Calu3 (cell line): ENCODE measurements around the gene SCTR. TPM values are rescaled to one million over a fixed set of nuclear protein-coding genes. Genes with fewer than 3 reads are reported as not detected.

Experiments
- BruUV-seq: library from RNA; stranded (reverse); fragments of 400-500 nt; replicated peaks from 2 replicates; lab custom pipeline; 2021; lab: Mats Ljungman, UMichigan
- CTCF ChIA-PET: fragments of 300-600 bp; sonication (Branson Sonifier 250); formaldehyde crosslinking; loops from one replicate; lab custom pipeline; 2022; ENCODE audit warnings: antibody characterized with exemption; lab: Charles Lee
- DNase-seq: peaks from one replicate; pipeline ENCODE4 v3.0.0; 2022
- H3K27ac Mint-ChIP-seq: one replicate; pipeline ENCODE4 v1.8.0; 2022; ENCODE audit warnings: mixed read lengths; ENCODE audit not compliant: unreplicated experiment
- H3K27me3 Mint-ChIP-seq: one replicate; pipeline ENCODE4 v1.8.0; 2022; ENCODE audit warnings: mixed read lengths; ENCODE audit not compliant: unreplicated experiment
- H3K36me3 Mint-ChIP-seq: one replicate; pipeline ENCODE4 v1.8.0; 2022; ENCODE audit warnings: mild to moderate bottlenecking, moderate library complexity, mixed read lengths; ENCODE audit not compliant: insufficient read depth, unreplicated experiment
- H3K4me1 Mint-ChIP-seq: one replicate; pipeline ENCODE4 v1.8.0; 2022; ENCODE audit warnings: mild to moderate bottlenecking, low read depth, mixed read lengths; ENCODE audit not compliant: unreplicated experiment
- H3K4me3 Mint-ChIP-seq: one replicate; pipeline ENCODE4 v1.8.0; 2022; ENCODE audit warnings: mild to moderate bottlenecking, low read depth, moderate library complexity, mixed read lengths; ENCODE audit not compliant: unreplicated experiment
- H3K9me3 Mint-ChIP-seq: one replicate; pipeline ENCODE4 v1.8.0; 2022; ENCODE audit warnings: low read depth, mixed read lengths; ENCODE audit not compliant: unreplicated experiment
- intact Hi-C: fragments of 100-400 bp; cut with micrococcal nuclease; formaldehyde crosslinking; loops from one replicate; pipeline ENCODE4 v1.10.0; 2022; ENCODE audit not compliant: unreplicated experiment
- total RNA-seq: library from RNA; stranded (reverse); gene quantifications from 2 replicates; pipeline ENCODE4 v1.2.3, GENCODE V29; 2022
- TF ChIP-seq, protein P1 (sequence below): fragments of 200-600 bp; IDR thresholded peaks from one replicate; pipeline ENCODE4 v1.8.0; 2022; ENCODE audit warnings: antibody characterized with exemption; ENCODE audit not compliant: unreplicated experiment

SCTR gene
- total RNA-seq, 1 experiment from 2014 or later = 0.85 TPM

DNA sequence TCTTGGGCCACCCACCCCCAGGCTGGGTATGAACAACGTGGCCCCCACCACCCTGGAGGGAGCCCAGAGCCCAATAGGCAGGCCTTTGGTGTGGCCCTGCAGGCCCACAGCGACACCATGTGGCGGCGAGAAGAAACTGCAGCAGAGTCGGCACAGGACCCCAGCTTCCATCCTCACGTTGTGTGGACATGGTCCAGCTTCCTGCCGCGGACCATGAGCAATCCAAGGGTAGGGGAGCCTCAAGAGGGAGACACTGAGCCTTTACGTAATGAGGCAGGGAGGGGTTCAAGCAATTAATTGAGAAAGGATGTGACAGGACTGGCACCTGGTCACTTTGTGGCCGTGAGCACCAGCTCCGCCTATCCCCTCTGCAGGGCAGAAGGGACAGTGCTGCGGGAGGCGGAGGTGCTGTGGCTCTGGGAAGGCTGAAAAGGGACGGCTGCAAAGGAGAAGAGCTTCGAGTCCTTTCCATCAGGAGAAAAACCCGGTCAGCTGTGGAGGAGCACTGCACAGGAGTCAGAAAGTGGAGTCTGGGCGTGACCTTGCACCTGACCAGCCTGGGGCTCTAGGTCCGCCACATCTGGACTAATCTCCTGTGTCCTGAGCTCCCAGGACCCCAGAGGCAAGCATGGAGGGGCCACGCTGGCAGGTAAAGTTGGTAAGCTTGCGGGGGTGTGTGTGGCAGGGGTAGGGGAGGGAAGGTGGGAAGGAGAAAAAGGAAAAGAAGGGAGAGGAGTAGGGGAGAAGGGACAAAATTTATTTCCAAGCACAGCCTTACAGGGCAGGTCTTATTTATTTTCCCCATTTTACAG lies 47.8 kb downstream of the SCTR start:
- Mint-ChIP-seq H3K27ac (no peak overlapping the region), H3K36me3 (no peaks in the 10 kb centered on the region), H3K9me3 (no peaks in the 10 kb centered on the region), H3K4me1 (peaks cover 8% of the 10 kb centered on the region), H3K27me3 (no peaks in the 10 kb centered on the region), H3K4me3 (no peak overlapping the region)
- intact Hi-C loops = loop anchor here (1.0 to 10.0 kb wide), 2 partner anchors 69 to 472 kb away; no protein-coding TSS in a partner anchor
- CTCF ChIA-PET = interaction anchor here (0.6 to 1.9 kb wide), 14 partner anchors 9 to 171 kb away, joined by 3 to 12 read pairs (median 4); partner anchors contain the start of gene TMEM37
- TF ChIP-seq, protein P1, sequence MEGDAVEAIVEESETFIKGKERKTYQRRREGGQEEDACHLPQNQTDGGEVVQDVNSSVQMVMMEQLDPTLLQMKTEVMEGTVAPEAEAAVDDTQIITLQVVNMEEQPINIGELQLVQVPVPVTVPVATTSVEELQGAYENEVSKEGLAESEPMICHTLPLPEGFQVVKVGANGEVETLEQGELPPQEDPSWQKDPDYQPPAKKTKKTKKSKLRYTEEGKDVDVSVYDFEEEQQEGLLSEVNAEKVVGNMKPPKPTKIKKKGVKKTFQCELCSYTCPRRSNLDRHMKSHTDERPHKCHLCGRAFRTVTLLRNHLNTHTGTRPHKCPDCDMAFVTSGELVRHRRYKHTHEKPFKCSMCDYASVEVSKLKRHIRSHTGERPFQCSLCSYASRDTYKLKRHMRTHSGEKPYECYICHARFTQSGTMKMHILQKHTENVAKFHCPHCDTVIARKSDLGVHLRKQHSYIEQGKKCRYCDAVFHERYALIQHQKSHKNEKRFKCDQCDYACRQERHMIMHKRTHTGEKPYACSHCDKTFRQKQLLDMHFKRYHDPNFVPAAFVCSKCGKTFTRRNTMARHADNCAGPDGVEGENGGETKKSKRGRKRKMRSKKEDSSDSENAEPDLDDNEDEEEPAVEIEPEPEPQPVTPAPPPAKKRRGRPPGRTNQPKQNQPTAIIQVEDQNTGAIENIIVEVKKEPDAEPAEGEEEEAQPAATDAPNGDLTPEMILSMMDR = peak; percentile 91
- no TSS peak for BruUV-seq
- peak; percentile 67 for DNase-seq

DNA sequence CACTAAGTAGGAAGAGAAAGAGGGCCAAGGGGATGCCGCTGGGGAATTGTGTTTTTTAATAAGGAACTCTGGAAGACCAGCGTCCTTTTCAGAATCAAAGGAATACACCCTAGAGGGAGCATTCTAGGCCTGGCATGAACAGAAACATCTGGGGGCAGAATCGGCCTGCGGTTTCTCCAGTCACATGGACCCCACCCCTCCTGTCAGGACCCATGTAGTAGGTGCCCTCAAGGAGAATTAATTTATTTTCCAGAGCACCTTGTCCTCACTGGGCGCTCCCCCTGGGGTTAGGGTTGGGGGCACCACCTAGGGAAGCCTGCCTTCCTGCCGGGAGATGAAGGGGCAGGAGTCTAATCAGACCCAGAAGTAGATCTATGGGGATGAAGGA lies 48.4 kb downstream of the SCTR start:
- Mint-ChIP-seq H3K27ac (no peak overlapping the region), H3K4me1 (peaks cover 8% of the 10 kb centered on the region), H3K9me3 (no peaks in the 10 kb centered on the region), H3K4me3 (no peak overlapping the region), H3K27me3 (no peaks in the 10 kb centered on the region), H3K36me3 (no peaks in the 10 kb centered on the region)
- intact Hi-C loops = loop anchor here (1.0 to 10.0 kb wide), 2 partner anchors 69 to 471 kb away; no protein-coding TSS in a partner anchor
- BruUV-seq = no TSS peak
- no peak for DNase-seq
- CTCF ChIA-PET = interaction anchor here (0.8 to 1.9 kb wide), 10 partner anchors 10 to 172 kb away, joined by 3 to 12 read pairs (median 4); no protein-coding TSS in a partner anchor
- TF ChIP-seq, protein P1 = no peak

DNA sequence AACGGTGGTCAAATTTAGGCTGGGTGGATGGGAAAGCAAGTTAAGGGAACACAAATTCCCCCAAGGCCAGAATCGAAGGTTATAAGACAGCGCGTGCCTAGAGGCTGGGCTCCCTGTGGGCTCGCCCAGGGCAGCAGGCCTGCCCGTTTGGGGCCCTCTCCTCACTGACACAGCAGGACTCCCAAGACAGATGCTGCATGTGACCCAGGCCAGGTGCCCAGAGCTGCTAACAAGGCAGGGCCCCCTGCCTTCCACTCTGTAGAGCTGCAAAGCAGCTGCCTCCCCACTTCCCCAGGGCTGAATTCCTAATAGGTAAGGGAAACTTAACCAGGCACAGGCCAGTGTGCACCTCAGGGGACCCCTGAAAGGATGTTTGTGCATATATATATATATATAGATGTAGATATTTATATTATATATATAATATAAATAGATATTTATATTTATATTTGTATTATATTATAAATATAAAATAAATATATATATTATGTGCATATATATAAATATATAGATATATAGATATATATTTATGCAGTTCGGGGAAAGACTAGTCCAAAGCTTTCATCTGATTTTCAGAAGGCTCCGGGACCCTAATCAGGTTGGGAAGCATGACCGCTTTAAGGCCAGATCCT lies 48.9 kb downstream of the SCTR start:
- Mint-ChIP-seq H3K27me3 (no peaks in the 10 kb centered on the region), H3K4me1 (peaks cover 8% of the 10 kb centered on the region), H3K27ac (no peak overlapping the region), H3K36me3 (no peaks in the 10 kb centered on the region), H3K4me3 (no peak overlapping the region), H3K9me3 (no peaks in the 10 kb centered on the region)
- CTCF ChIA-PET = interaction anchor here (1.7 kb wide), 1 partner anchor 88 kb away, joined by 5 read pairs; no protein-coding TSS in a partner anchor
- intact Hi-C loops = loop anchor here (10.0 kb wide), 1 partner anchor 471 kb away; no protein-coding TSS in a partner anchor
- TF ChIP-seq, protein P1 = no peak
- no TSS peak for BruUV-seq
- DNase-seq = no peak

DNA sequence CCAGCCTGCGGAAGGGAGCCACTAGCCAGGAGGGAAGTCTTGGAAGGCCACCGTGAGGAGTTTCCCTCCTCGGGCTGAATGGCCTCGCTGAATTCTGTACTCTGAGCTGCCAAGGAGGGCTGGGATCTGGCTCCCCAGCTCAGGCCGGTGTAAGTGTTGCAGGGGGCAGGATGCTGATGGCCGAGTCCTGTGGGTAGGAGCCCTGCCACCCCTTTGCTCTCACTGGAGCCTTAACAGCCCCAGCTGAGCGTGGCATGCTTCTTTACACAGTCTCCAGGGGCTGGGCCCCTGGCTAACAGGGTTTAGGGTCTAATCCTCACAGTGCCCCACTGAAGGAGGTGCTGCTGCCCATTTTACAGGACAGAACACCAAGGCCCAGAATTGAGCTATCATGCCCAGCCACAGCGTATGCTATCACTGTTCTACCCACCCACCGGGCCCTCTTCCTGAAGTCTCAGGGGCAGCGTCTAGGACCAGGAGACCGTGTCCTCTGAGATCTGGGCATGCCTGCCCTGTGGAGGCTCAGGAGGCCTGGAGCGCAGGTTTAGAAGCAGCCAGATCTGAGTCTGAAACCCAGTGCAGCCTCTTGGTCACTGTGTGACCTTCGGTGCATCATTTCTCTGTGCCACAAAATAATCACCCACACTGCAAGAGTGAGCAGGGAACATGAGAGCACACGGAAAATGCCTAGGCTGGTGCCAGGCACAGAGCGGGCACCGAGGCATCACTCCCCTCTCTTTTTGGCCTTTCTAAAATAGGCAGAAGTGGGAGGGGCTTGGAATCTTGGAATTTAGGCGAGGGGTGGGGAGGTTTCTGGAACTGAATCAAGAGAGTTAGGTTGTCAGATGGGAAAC lies 49.7 kb downstream of the SCTR start:
- Mint-ChIP-seq H3K9me3 (no peaks in the 10 kb centered on the region), H3K27ac (no peak overlapping the region), H3K4me1 (peaks cover 8% of the 10 kb centered on the region), H3K27me3 (no peaks in the 10 kb centered on the region), H3K36me3 (no peaks in the 10 kb centered on the region), H3K4me3 (no peak overlapping the region)
- TF ChIP-seq, protein P1 = no peak
- no TSS peak for BruUV-seq
- intact Hi-C loops = loop anchor here (10.0 kb wide), 1 partner anchor 470 kb away; no protein-coding TSS in a partner anchor
- CTCF ChIA-PET = no interaction called here
- DNase-seq = no peak
